GM18867 (cell line): ENCODE data around the gene CCDC183.
"Not testable (repeated sequence)": the region's sequence is repeated elsewhere in the genome, so short reads cannot be mapped to it uniquely, and the experiment has no call there.

ENCODE experiments used
- ATAC-seq: cut with Tn5 transposase; IDR thresholded peaks from one replicate; pipeline ENCODE4 v1.9.1; 2021; ENCODE audit warnings: mild to moderate bottlenecking, moderate library complexity; ENCODE audit not compliant: unreplicated experiment

The CCDC183 gene

GRCh38 chr9:136823136-136824046, 27.3 kb downstream of the CCDC183 start:
- no peak for ATAC-seq

- ATAC-seq = no peak
Measured at GRCh38 chr9:136824496-136825225, 28.5 kb downstream of the CCDC183 start.

GRCh38 chr9:136825295-136826187, 29.4 kb downstream of the CCDC183 start:
- no peak for ATAC-seq

GRCh38 chr9:136826188-136826541, 30.0 kb downstream of the CCDC183 start:
- ATAC-seq = no peak

GRCh38 chr9:136826703-136827582, 30.8 kb downstream of the CCDC183 start:
- no peak for ATAC-seq

GRCh38 chr9:136827794-136828473, 31.8 kb downstream of the CCDC183 start:
- no peak for ATAC-seq

- no peak for ATAC-seq
Measured at GRCh38 chr9:136828474-136829140, 32.5 kb downstream of the CCDC183 start.

- ATAC-seq = no peak
Measured at GRCh38 chr9:136829412-136829811, 33.3 kb downstream of the CCDC183 start.

GRCh38 chr9:136829981-136830885, 34.1 kb downstream of the CCDC183 start:
- ATAC-seq = no peak

- ATAC-seq = no peak
Measured at GRCh38 chr9:136831002-136831719, 35.0 kb downstream of the CCDC183 start.

GRCh38 chr9:136831720-136832104, 35.6 kb downstream of the CCDC183 start:
- ATAC-seq = no peak

- ATAC-seq = no peak
Measured at GRCh38 chr9:136832581-136832980, 36.4 kb downstream of the CCDC183 start.

- not testable (repeated sequence) for ATAC-seq
Measured at GRCh38 chr9:136833381-136834048, 37.4 kb downstream of the CCDC183 start.

GRCh38 chr9:136835162-136835931, 39.2 kb downstream of the CCDC183 start:
- ATAC-seq = no peak

GRCh38 chr9:136835932-136836904, 40.1 kb downstream of the CCDC183 start:
- no peak for ATAC-seq
